HG03045 (cell line): Measurements from ENCODE around the gene ZFYVE28.
"Not testable (repeated sequence)": the region's sequence is repeated elsewhere in the genome, so short reads cannot be mapped to it uniquely, and the experiment has no call there.

Experiments used
- ATAC-seq: cut with Tn5 transposase; IDR thresholded peaks from one replicate; pipeline ENCODE4 v1.9.1; 2021; ENCODE audit warnings: mild to moderate bottlenecking, moderate library complexity; ENCODE audit not compliant: unreplicated experiment

Gene ZFYVE28

GRCh38 chr4:2446656-2447564, 28.5 kb upstream of the ZFYVE28 start:
- no peak for ATAC-seq

DNA sequence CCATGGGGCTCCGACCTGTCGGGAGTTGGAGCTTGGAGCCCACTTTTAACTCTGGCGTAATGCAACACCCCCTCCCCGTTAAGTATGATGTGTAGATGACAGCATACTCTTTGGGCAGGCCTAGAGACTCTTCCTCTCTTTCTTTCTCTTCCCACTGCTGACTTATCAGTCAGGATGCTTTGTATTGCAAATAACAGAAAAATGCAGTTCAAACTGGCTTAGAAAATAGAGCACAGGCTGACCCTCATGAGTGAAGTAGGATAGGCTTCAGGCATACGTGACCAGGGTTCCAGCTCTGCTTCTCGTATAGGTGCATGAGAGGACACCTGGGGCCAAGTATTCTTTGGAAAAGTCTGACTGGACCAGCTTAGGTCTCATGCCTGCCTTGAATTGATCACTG, 27.1 kb upstream of the ZFYVE28 start:
- ATAC-seq = no peak

GRCh38 chr4:2445130-2445529, 26.7 kb upstream of the ZFYVE28 start:
- ATAC-seq = no peak

DNA sequence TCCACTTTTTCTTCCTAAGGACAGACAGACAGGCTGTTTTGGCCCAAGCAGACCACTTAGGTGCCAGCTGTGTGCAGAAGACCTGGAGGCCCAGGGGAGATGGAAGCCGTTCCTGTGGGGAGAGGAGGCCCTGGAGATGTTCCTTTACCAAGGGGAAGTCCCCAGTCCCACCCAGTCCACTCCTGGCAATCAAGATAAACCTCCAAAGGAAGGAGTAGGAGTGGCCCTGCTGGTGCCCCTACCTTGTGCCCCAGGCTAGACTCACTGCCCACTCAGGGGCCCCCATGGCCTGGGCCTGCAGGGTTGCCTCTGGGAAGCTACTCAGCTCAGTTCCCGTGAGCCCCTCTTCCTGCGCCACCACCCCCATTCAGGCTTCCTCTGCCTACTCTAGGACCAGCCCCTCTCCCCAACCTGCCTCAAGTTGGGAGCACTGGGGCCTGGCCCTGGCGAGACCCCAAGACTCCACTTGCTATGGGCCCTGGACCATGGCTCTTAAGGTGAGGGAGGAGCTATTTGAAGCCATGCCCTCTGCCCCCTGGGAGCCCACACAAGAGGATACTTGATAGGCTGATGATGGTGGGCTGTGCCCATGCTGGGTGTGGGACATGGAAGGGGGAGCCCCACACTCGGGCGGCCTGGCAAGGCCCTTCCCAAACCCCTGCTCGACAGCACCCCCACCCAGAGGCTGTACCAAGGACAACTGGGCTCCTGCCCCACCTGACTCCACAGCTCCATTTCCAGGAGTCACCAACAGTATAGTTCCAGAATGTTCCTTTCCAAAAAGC, 25.7 kb upstream of the ZFYVE28 start:
- ATAC-seq = no peak

GRCh38 chr4:2443061-2443730, 24.8 kb upstream of the ZFYVE28 start:
- ATAC-seq = no peak

GRCh38 chr4:2442175-2442993, 23.9 kb upstream of the ZFYVE28 start:
- ATAC-seq = no peak

DNA sequence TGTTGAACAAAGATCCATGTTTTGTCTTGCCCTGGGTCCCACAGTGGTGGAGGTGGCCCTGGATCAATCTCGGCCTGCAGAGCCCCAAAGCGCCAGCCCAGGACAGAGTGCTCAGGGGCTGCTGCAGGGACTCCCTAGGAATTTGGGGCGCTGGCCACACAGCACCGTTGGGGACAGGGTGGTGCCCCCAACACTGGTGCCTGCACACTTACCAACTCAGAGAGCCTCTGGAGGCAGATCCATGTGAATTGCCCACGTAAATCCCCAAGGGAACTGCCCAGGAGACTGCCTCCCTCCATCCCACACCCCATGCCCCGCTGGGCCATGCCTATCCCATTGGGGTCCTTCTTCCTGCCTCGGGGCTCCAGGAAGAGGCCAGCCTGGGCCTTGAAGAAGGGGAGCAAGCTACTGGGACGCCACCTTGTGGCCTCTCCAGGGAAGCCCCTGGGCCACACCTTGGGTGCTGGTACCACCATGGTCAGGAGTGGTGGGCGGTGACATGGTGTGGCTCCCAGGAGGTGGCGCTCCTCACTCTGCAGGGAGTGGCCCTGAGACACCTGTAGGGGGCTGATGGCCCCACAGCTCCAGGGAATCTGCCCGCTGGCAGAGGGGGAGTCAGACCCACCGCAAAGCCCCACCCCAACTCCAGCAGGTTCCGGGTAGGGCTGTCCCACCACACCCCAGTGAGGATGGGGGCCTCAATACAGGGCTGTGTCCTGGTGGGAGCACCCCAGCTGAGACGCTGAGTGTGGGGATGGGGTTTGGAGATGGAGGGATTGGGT, 23.1 kb upstream of the ZFYVE28 start:
- ATAC-seq = peak; percentile 81

DNA sequence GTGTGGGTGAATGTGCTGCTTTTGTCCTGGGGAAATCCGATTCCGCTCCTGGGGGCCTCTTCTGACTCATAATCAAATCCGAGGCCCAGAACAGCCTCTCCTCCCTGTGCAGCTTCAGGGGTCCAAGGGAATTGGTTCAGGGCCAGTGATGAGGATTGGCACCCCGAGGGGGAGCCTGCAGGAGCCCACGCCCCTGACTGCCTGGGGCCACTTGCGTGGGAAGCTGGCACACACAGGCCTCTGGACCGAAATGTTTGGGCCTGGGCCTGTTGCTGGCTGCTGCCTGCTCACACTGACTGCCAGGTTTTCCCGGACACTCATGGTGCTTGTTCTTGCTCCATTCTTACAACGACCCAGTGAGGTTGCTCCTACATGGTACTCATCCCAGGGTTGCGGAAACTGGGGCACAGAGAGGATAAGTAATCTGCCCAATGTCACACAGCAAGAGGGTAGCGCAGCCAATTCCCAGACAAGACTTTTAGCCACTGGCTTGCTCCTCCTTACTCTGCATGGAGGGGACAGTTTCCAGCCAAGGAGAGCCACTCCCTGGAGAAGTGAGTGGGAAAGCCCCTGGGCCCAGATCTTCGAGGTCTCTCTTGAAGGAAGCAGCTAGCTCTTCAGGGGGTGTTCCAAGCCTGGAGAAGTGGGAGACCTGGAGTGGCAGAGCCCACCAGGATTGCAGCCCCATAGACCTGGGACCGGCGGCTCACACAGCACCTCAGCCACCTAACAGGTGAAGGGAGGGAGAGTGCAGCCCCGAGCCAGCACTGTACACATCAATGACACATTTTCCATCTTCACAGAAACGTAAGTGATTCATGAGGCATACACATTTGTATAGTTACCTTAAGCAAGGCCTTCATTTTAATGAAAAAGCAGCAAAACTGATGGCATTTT, 20.6 kb upstream of the ZFYVE28 start:
- no peak for ATAC-seq

DNA sequence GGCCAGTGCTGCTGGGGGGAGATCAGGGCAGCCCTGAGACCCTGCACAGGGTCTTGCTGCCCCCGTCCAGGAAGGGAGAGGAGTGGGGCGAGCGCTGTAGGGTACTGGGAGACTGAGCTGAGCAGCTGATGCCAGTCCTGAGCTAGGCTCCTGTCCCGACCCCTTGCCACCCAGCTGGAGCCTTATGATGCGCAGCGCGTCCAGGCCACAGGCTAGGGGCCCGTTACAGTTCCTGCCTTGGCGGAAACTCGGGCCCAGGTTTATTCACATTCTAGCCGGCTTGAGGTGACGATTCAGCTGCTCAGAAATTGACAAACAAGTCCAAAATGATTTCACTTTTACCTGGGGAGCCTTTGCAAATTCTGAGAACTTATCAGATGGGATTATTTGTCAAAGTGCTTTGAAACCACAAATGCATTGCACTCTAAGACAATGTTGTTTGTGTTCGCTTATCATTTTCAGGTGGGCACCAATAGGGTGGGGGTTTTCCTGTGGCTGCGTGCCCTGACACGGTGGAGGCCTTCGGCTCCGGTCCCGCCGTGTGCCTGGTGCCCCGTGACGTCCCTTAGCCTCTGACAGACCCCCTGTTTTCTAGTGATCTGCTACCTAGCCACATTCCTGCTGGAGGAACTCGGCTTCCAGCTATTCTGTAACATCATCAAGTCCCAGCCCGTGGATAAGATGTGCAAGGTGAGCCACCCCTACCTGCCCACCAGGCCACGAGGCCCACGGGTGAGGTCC, 19.2 kb upstream of the ZFYVE28 start:
- ATAC-seq = no peak

DNA sequence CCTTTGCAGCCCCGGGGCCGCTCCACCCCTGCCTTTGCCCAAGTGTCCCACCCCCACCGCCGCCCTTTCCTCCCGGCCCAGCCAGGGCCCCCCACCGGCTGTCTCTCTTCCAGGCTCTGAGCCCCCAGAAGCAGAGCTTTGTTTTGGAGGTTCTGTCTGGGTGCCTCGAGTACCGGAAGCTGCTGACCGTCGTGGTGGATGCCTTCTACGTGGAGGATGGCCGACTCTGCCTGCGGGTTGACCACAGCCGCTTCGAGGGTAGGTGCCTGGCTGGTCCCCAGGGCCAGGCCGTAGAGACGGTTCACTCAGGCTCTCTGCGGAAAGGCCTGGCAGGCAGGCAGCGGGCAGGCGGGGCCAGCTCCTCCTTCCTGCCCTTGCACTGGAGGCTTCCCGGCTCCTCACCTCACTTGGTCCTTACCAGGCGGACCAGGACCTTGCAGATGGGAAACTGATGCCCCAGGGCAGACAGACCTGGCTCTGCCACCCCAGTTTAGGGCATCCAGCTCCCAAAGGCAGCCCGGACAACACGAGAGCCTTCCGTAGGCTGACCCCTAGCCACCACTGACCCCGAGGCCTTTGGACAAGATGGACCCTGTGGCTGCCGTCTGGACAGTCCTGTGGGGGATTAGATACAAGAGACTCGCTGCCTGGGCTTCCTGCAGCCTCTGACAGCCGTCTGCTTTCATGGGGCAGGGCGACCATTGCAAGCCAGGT, 18.5 kb upstream of the ZFYVE28 start:
- no peak for ATAC-seq

GRCh38 chr4:2436301-2436700, 17.9 kb upstream of the ZFYVE28 start:
- no peak for ATAC-seq

DNA sequence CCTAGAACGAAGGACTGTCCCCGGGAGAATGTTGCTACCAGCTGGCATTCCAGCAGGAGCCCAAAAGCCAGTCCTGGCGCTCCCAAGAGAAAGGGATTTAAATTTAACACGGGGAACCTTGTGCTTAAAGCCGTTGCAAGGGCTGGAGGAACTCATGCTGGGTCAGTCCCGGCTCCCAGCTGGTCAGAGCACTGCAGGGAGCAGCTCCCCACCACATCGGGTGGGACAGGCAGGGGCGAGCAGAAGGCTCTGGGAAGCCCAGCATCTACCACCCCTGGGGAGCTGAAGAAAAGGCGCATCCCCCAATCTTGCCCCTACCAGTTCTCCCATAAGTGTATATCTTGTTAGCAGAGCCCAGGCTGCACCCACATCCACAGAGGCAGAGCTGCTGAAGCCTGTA, 16.0 kb upstream of the ZFYVE28 start:
- ATAC-seq = no peak

GRCh38 chr4:2433609-2434350, 15.3 kb upstream of the ZFYVE28 start:
- ATAC-seq = no peak

DNA sequence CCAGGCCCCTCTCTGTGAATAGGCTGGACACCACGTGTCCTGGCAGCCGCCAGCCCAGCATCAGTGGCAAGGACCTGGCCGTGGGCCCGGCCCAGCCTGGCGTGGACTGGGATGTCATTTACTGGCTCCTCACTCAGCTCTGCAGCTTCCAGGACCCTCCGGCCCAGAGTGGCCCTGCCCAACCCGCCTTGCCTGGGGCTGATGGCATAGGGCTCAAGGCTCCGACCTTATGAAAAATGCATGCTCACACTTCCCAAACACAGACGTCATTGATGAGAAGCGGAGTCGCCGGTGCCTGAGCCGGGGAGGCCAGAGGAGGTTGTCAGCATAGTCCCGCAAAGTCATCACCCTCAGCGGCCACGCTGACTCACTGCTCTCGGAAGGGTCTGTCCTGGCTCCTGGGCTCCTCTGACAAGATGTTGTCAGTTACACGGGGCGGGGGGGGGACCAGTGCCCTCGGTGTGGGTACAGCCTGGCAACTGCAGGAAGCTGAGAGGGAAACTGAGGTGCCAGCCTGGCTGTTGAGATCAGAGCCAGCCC, 14.6 kb upstream of the ZFYVE28 start:
- ATAC-seq = no peak

DNA sequence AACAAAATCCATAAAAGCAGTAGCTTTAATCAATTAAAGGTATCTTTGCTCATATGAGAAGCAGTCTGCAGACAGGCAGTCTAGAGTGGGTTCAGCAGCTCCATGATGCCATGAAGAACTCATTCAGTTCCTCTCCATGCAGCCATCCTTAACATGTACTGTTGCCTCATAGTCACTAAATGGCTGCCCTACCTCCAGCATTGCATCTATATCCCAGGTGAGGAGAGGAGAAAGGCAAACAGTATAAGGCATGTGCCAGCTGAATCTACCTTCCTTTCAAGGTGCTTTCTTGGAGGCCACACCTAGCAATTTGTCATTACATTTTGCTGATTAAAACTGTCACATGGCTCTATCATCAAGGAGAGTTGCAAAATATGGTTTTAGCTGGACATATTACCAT, 13.6 kb upstream of the ZFYVE28 start:
- no peak for ATAC-seq

DNA sequence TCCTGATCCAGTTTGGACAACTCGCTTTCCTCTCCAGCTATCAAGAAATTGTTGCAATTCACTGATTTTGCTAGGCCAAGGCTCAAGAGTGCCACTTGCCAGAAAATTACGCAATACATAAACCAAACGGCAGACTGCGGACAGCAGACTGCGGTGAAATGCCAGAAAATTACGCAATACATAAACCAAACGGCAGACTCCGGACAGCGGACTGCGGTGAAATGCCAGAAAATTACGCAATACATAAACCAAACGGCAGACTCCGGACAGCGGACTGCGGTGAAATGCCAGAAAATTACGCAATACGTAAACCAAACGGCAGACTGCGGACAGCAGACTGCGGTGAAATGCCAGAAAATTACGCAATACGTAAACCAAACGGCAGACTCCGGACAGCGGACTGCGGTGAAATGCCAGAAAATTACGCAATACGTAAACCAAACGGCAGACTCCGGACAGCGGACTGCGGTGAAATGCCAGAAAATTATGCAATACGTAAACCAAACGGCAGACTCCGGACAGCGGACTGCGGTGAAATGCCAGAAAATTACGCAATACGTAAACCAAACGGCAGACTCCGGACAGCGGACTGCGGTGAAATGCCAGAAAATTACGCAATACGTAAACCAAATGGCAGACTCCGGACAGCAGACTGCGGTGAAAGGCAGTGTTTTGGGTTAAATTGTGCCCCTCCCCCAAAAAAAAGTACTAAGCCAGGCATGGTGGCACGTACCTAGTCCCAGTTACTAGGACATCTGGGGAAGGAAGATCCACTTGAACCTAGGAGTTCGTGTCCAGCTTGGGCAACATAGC, 11.7 kb upstream of the ZFYVE28 start:
- not testable (repeated sequence) for ATAC-seq
